Measurements from ENCODE around the gene UGT3A1. TPM values are rescaled to one million over a fixed set of nuclear protein-coding genes. Genes with fewer than 3 reads are reported as not detected.
"Not testable (repeated sequence)": the region's sequence is repeated elsewhere in the genome, so short reads cannot be mapped to it uniquely, and the experiment has no call there.

The UGT3A1 gene
- total RNA-seq, 1 experiment from 2014 or later = not detected

DNA sequence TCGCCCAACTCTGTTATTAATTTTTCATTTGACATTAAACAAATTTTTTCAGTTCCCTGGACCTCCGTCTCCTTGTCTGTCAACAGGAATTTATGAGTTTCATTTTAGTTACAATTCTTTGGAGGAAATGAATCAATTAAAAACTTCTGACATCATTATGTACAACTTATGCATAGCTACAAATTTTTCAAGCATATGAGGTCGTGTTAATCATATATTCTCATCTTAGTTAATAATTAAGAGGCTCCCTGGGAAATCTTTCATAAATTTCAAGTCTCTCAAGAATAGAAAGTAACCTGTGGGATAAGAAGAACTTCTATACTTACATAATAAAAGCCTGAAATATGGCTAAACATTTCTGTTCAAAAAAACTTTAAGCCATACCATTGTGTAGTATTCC, 3.4 kb downstream of the UGT3A1 start:
- Mint-ChIP-seq H3K27me3 (ENCODE audit: unreplicated experiment) (no peaks in the 10 kb centered on the region), H3K27ac (ENCODE audit: unreplicated experiment) (no peak overlapping the region), H3K36me3 (ENCODE audit: insufficient read depth, unreplicated experiment) (no peaks in the 10 kb centered on the region), H3K4me1 (ENCODE audit: low read depth, unreplicated experiment) (no peaks in the 10 kb centered on the region), H3K4me3 (ENCODE audit: low read depth, unreplicated experiment) (no peak overlapping the region), H3K9me3 (ENCODE audit: low read depth, unreplicated experiment) (peaks cover 11% of the 10 kb centered on the region)
- TF ChIP-seq, protein P1, sequence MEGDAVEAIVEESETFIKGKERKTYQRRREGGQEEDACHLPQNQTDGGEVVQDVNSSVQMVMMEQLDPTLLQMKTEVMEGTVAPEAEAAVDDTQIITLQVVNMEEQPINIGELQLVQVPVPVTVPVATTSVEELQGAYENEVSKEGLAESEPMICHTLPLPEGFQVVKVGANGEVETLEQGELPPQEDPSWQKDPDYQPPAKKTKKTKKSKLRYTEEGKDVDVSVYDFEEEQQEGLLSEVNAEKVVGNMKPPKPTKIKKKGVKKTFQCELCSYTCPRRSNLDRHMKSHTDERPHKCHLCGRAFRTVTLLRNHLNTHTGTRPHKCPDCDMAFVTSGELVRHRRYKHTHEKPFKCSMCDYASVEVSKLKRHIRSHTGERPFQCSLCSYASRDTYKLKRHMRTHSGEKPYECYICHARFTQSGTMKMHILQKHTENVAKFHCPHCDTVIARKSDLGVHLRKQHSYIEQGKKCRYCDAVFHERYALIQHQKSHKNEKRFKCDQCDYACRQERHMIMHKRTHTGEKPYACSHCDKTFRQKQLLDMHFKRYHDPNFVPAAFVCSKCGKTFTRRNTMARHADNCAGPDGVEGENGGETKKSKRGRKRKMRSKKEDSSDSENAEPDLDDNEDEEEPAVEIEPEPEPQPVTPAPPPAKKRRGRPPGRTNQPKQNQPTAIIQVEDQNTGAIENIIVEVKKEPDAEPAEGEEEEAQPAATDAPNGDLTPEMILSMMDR (IDR thresholded peaks at IDR 0.05; ENCODE audit: unreplicated experiment) = no peak
- BruUV-seq (replicated peaks) = no TSS peak
- intact Hi-C loops (cut with micrococcal nuclease; ENCODE audit: unreplicated experiment) = no loop called here
- CTCF ChIA-PET = no interaction called here
- DNase-seq = no peak

DNA sequence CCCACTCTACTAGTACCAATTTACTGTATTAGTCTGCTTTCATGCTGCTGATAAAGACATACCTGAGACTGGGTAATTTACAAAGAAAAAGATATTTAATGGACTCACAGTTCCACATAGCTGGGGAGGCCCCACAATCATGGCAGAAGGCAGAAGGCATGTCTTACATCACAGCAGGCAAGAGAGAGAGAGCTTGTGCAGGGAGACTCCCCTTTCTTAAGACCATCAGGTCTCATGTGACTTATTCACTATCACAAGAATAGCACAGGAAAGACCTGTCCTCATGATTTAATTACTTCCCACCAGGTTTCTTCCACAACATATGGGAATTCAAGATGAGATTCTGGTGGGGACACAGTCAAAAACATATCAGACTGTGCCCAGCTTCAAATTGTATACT, 11.5 kb downstream of the UGT3A1 start:
- H3K9me3 Mint-ChIP-seq (ENCODE audit: low read depth, unreplicated experiment) = peaks cover 16% of the 10 kb centered on the region
- intact Hi-C loops (cut with micrococcal nuclease; ENCODE audit: unreplicated experiment) = no loop called here
- no peaks in the 10 kb centered on the region for H3K36me3 Mint-ChIP-seq (ENCODE audit: insufficient read depth, unreplicated experiment)
- CTCF ChIA-PET = no interaction called here
- no TSS peak for BruUV-seq (replicated peaks)
- no peaks in the 10 kb centered on the region for H3K27me3 Mint-ChIP-seq (ENCODE audit: unreplicated experiment)
- no peak for DNase-seq
- no peak overlapping the region for H3K27ac Mint-ChIP-seq (ENCODE audit: unreplicated experiment)
- TF ChIP-seq, protein P1 (IDR thresholded peaks at IDR 0.05; ENCODE audit: unreplicated experiment) = no peak
- H3K4me3 Mint-ChIP-seq (ENCODE audit: low read depth, unreplicated experiment) = no peak overlapping the region
- no peaks in the 10 kb centered on the region for H3K4me1 Mint-ChIP-seq (ENCODE audit: low read depth, unreplicated experiment)

DNA sequence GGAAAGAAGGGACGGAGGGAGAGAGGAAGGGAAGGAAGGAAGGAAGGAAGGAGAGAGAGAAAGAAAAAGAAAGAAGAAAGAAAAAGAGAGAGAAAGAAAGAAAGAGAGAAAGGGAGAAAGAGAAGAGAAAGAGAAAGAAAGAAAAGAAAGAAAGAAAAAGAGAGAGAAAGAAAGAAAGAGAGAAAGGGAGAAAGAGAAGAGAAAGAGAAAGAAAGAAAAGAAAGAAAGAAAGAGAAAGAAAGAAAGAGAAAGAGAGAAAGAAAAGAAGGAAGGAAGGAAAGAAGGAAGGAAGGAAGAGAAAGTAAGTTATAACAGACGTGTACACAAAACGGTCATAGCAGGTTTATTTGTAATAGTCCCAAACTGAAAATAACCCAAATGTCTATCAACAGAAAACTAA, 14.3 kb downstream of the UGT3A1 start:
- H3K36me3 Mint-ChIP-seq (ENCODE audit: insufficient read depth, unreplicated experiment); CTCF ChIA-PET: not testable (repeated sequence)

DNA sequence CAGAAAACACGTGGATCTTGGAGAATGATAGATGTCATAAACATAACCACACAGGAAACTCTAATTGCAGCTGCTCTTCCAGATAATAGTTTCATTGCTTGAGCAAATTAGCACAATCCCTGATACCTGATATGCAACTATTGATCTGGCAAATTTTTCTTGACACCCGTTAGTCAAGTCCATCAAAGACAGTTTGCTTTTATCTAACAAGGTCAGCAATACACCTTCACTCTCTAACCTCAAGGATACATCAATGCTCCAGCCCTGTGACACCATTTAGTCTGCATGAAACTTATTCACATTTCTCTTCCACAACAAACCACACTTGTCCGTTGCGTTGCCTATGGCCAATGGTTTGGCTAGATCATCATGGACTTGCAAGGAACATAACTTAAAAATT, 16.6 kb downstream of the UGT3A1 start:
- BruUV-seq (replicated peaks) = no TSS peak
- no peak overlapping the region for H3K4me3 Mint-ChIP-seq (ENCODE audit: low read depth, unreplicated experiment)
- intact Hi-C loops (cut with micrococcal nuclease; ENCODE audit: unreplicated experiment) = no loop called here

More for the DNA sequence above, 14.3 kb downstream of the UGT3A1 start:
- BruUV-seq (replicated peaks); DNase-seq; H3K4me3 Mint-ChIP-seq (ENCODE audit: low read depth, unreplicated experiment); H3K27ac Mint-ChIP-seq (ENCODE audit: unreplicated experiment); intact Hi-C loops (cut with micrococcal nuclease; ENCODE audit: unreplicated experiment); H3K27me3 Mint-ChIP-seq (ENCODE audit: unreplicated experiment); H3K4me1 Mint-ChIP-seq (ENCODE audit: low read depth, unreplicated experiment): not testable (repeated sequence)
- peaks cover 10% of the 10 kb centered on the region for H3K9me3 Mint-ChIP-seq (ENCODE audit: low read depth, unreplicated experiment)

DNA sequence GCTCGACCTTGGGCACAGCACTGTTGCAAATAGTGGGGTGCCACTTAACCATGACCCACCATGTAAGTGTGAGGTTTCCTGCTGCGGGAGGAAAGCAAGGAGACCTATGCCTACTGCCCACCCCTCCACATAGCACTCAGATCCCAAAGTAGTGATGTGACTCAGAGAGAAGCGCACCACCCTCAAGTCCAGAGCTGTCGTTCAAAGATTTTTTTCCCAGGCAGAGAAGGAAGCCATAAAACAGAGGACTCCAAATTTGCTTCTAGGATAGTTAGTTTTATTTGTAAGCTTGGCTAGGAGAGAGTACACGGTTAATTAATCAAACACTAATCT, 19.3 kb downstream of the UGT3A1 start:
- Mint-ChIP-seq H3K27me3 (ENCODE audit: unreplicated experiment) (no peaks in the 10 kb centered on the region), H3K36me3 (ENCODE audit: insufficient read depth, unreplicated experiment) (no peaks in the 10 kb centered on the region), H3K27ac (ENCODE audit: unreplicated experiment) (no peak overlapping the region), H3K4me1 (ENCODE audit: low read depth, unreplicated experiment) (no peaks in the 10 kb centered on the region), H3K9me3 (ENCODE audit: low read depth, unreplicated experiment) (peaks cover 4% of the 10 kb centered on the region), H3K4me3 (ENCODE audit: low read depth, unreplicated experiment) (no peak overlapping the region)
- CTCF ChIA-PET = no interaction called here
- TF ChIP-seq, protein P1 (IDR thresholded peaks at IDR 0.05; ENCODE audit: unreplicated experiment) = no peak
- intact Hi-C loops (cut with micrococcal nuclease; ENCODE audit: unreplicated experiment) = no loop called here
- no TSS peak for BruUV-seq (replicated peaks)
- DNase-seq = no peak

More for the DNA sequence above, 16.6 kb downstream of the UGT3A1 start:
- no peak for DNase-seq
- Mint-ChIP-seq H3K4me1 (ENCODE audit: low read depth, unreplicated experiment) (no peaks in the 10 kb centered on the region), H3K9me3 (ENCODE audit: low read depth, unreplicated experiment) (peaks cover 8% of the 10 kb centered on the region), H3K27ac (ENCODE audit: unreplicated experiment) (no peak overlapping the region), H3K27me3 (ENCODE audit: unreplicated experiment) (no peaks in the 10 kb centered on the region), H3K36me3 (ENCODE audit: insufficient read depth, unreplicated experiment) (no peaks in the 10 kb centered on the region)
- TF ChIP-seq, protein P1 (IDR thresholded peaks at IDR 0.05; ENCODE audit: unreplicated experiment) = no peak
- CTCF ChIA-PET = no interaction called here

All from Calu3 (cell line).